Measurements from ENCODE around the gene UNC119. TPM values are rescaled to one million over a fixed set of nuclear protein-coding genes. Genes with fewer than 3 reads are reported as not detected.
A peak's percentile ranks its signal among the peaks of the same experiment; 100 is the strongest.

The UNC119 gene
- total and polyA plus RNA-seq, 7 donors = 1.9 to 7.8 (median 2.6) TPM

DNA sequence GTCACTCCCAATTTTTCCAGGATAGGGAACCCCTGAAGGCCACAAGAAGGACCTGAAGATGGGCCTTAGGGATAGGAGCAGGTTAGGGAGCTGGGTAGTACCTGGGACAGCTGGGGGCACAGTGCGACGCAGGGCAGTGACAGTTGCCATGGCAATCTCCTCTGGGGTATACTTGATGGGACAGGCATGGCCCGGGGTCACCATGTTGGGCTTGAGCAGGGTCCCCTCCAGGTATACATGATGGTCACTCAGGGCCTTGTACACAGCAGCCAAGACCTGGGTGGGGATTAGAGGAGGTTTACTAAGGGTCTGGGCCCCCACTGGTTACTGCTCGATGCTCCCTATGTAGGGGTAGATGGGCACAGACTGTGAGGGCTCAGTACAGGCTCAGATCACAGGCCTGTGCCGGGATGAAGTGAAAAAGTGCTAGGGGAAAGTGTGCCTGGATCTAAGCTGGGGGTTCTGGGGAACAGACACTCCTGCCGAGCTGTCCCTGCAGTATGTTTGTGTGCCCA lies 21.6 kb upstream of the UNC119 start:
- ATAC-seq = no peak
- Histone ChIP-seq H3K27ac (no peak overlapping the region), H3K4me3 (no peak overlapping the region), H3K36me3 (ENCODE audit: insufficient read depth in 1 of 2, low read depth in 1 of 2) (peaks cover 0 to 8% of the 10 kb centered on the region in 2 donors), H3K27me3 (ENCODE audit: insufficient read depth in 3 of 3, low read length in 2 of 3) (no peaks in the 10 kb centered on the region), H3K9me3 (no peaks in the 10 kb centered on the region), H3K4me1 (peaks cover 18% of the 10 kb centered on the region)
- TF ChIP-seq, protein P1, sequence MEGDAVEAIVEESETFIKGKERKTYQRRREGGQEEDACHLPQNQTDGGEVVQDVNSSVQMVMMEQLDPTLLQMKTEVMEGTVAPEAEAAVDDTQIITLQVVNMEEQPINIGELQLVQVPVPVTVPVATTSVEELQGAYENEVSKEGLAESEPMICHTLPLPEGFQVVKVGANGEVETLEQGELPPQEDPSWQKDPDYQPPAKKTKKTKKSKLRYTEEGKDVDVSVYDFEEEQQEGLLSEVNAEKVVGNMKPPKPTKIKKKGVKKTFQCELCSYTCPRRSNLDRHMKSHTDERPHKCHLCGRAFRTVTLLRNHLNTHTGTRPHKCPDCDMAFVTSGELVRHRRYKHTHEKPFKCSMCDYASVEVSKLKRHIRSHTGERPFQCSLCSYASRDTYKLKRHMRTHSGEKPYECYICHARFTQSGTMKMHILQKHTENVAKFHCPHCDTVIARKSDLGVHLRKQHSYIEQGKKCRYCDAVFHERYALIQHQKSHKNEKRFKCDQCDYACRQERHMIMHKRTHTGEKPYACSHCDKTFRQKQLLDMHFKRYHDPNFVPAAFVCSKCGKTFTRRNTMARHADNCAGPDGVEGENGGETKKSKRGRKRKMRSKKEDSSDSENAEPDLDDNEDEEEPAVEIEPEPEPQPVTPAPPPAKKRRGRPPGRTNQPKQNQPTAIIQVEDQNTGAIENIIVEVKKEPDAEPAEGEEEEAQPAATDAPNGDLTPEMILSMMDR (IDR thresholded peaks at IDR 0.05) = no peak
- no peak for DNase-seq
- WGBS, 3 donors = 95 to 97% (median 95%) methylated on average over 6 of the region's 6 CpGs
- intact Hi-C loops (cut with DNase I) = no loop called here

DNA sequence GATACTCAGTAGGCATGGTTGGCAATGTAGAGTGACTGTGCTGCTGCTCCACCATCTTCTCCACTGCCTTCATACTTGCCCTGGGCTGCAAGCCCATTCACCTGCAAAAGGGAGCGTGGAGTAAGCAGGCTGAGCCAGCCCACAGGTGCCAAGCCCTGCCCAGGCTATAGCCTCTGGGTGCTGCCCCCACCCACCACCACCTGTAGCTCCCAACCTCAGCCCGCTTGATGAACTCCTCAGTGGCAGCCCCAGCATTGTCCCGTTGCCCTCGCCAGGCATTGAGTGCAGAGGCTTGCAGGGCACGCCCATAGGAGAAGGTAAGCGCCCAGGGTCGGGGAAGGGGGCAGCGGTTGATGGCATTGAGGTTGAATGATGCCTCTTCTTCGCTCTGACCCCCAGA lies 21.1 kb upstream of the UNC119 start:
- TF ChIP-seq, protein P1 (IDR thresholded peaks at IDR 0.05) = no peak
- Histone ChIP-seq H3K27me3 (ENCODE audit: insufficient read depth in 3 of 3, low read length in 2 of 3) (no peaks in the 10 kb centered on the region), H3K27ac (no peak overlapping the region), H3K4me3 (no peak overlapping the region), H3K36me3 (ENCODE audit: insufficient read depth in 1 of 2, low read depth in 1 of 2) (peaks cover 0 to 8% of the 10 kb centered on the region in 2 donors), H3K4me1 (peaks cover 18% of the 10 kb centered on the region), H3K9me3 (no peaks in the 10 kb centered on the region)
- DNase-seq (no peak), ATAC-seq (no peak)
- WGBS, 3 donors = 93 to 99% (median 98%) methylated on average over 9 of the region's 9 CpGs
- intact Hi-C loops (cut with DNase I) = no loop called here

DNA sequence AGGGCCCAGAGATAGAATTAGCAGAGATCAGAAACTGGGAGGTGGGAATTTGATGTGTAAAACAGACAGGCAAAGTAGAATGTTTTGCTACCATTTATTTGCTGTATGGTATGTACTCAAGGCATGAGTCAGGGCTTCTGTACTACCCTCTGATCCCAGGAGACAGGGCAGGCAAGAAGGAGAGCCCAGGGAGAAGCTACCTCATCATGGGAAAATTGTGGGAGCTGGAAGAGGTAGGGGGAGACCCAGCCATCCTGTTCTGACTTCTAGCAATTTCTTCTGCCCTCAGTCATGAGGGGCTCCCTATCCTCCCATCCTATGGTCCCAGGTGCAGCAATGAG lies 20.6 kb upstream of the UNC119 start:
- Histone ChIP-seq H3K36me3 (ENCODE audit: insufficient read depth in 1 of 2, low read depth in 1 of 2) (peaks cover 0 to 12% of the 10 kb centered on the region in 2 donors), H3K27ac (no peak overlapping the region), H3K27me3 (ENCODE audit: insufficient read depth in 3 of 3, low read length in 2 of 3) (no peaks in the 10 kb centered on the region), H3K4me3 (no peak overlapping the region), H3K4me1 (peaks cover 18% of the 10 kb centered on the region), H3K9me3 (no peaks in the 10 kb centered on the region)
- no peak for ATAC-seq
- no peak for DNase-seq
- TF ChIP-seq, protein P1 (IDR thresholded peaks at IDR 0.05) = no peak
- intact Hi-C loops (cut with DNase I) = no loop called here

DNA sequence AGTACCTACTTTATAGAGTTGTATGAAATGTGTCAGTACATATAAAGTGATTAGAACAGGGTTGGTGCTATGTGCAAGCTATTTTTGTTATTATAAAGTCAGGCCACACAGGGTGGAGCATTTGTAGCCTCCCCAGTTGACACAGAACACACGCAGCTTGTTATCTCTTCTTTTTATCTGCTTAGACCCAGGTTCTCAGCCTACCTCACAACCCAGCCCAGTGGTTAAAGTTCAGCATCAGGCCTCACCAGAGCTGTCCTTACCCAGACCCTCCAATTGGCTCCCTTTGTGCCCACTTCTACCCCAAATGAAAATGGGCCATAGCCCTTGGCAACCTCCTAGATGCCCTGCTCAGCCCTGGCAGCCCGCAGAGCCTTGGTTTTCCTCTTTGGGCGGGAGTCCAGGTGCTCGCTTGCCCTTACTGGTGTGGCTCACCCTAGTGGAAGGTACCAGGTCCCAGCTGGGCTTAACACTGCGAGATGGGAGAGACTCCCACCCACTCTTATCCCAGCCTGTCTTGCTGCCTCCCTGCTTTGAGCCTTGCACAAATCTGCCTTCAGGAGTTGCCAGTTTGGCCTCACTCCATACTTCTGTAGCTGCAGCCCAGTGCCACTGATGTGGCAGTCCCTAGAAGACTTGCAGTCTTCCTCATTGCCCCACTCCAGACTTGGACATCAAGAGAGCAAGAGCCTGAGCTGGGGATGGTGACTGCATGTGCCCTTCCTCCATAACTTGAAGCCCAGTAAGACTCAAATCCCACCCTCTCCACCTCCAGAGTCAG lies 20.0 kb upstream of the UNC119 start:
- no peak for ATAC-seq
- WGBS, 3 donors = 69 to 77% (median 71%) methylated on average over 5 of the region's 5 CpGs
- no peak for DNase-seq
- peaks cover 0 to 18% of the 10 kb centered on the region in 2 donors for H3K36me3 ChIP-seq (ENCODE audit: insufficient read depth in 1 of 2, low read depth in 1 of 2)
- TF ChIP-seq, protein P1 (IDR thresholded peaks at IDR 0.05) = no peak
- H3K9me3 ChIP-seq = no peaks in the 10 kb centered on the region
- H3K27ac ChIP-seq = peak overlapping the region; percentile 82
- H3K27me3 ChIP-seq (ENCODE audit: insufficient read depth in 3 of 3, low read length in 2 of 3) = no peaks in the 10 kb centered on the region
- intact Hi-C loops (cut with DNase I) = no loop called here
- H3K4me3 ChIP-seq = peak overlapping the region; percentile 75
- H3K4me1 ChIP-seq = peaks cover 18% of the 10 kb centered on the region

Measured in psoas muscle (tissue), 8 donors.